CD14-positive monocyte (primary cell): ENCODE results near the gene KCNB1. TPM values are rescaled to one million over a fixed set of nuclear protein-coding genes. Genes with fewer than 3 reads are reported as not detected.

Experiments
- DNase-seq, 3 donors: peaks; one replicate each; pipeline ENCODE4 v3.0.0-alpha.2; 2011 to 2022
- H2AFZ ChIP-seq: 2 replicates; pipeline ENCODE4 v1.6.0; 2012; ENCODE audit warnings: mild to moderate bottlenecking, low read depth, low read length, inconsistent platforms; ENCODE audit not compliant: insufficient read depth, poor library complexity, severe bottlenecking
- H3K27ac ChIP-seq, 2 donors: 1 replicate in 1 of 2; 2 replicates in 1 of 2; pipeline ENCODE4 v1.5.1; 2012 to 2013; ENCODE audit warnings: low read length in 2 of 2, control low read depth in 1 of 2, inconsistent platforms in 1 of 2, low read depth in 1 of 2, mild to moderate bottlenecking in 1 of 2
- H3K27me3 ChIP-seq, 2 donors: one replicate each; pipeline versions ENCODE4 v1.6.0 to v1.6.1; 2011 to 2013; ENCODE audit warnings: low read length in 2 of 2; ENCODE audit not compliant: control insufficient read depth in 2 of 2, insufficient read depth in 2 of 2
- H3K36me3 ChIP-seq, 2 donors: replicated peaks in 1 of 2; 1 replicate in 1 of 2; 2 replicates in 1 of 2; pipeline versions ENCODE4 v1.5.1 to v1.6.1; 2012 to 2013; ENCODE audit warnings: low read length in 2 of 2, control low read depth in 1 of 2, inconsistent platforms in 1 of 2, mild to moderate bottlenecking in 1 of 2; ENCODE audit not compliant: insufficient read depth in 2 of 2, control insufficient read depth in 1 of 2
- H3K4me1 ChIP-seq, 2 donors: 1 replicate in 1 of 2; 2 replicates in 1 of 2; pipeline versions ENCODE4 v1.5.1 to v1.6.1; 2012 to 2013; ENCODE audit warnings: low read length in 2 of 2, control low read depth in 1 of 2, inconsistent platforms in 1 of 2, mild to moderate bottlenecking in 1 of 2, moderate library complexity in 1 of 2; ENCODE audit not compliant: insufficient read depth in 2 of 2, control insufficient read depth in 1 of 2
- H3K4me2 ChIP-seq: replicated peaks from 2 replicates; pipeline ENCODE3; 2012; ENCODE audit warnings: low read length, moderate library complexity, mild to moderate bottlenecking; ENCODE audit not compliant: poor library complexity, severe bottlenecking; ENCODE audit errors: extremely low read depth
- H3K4me3 ChIP-seq, 3 experiments: fragments of 200-600 bp in 1 of 3; sonication (generic) in 1 of 3; replicated peaks in 1 of 3; 1 replicate in 2 of 3; 2 replicates in 1 of 3; pipeline ENCODE4 v1.5.1; 2011 to 2013; ENCODE audit warnings: low read length in 3 of 3, mild to moderate bottlenecking in 3 of 3, control low read depth in 2 of 3, low read depth in 2 of 3, inconsistent platforms in 1 of 3, moderate library complexity in 1 of 3
- H3K79me2 ChIP-seq: 2 replicates; pipeline ENCODE4 v1.6.0; 2012; ENCODE audit warnings: mild to moderate bottlenecking, control low read depth, inconsistent platforms, low read length, moderate library complexity; ENCODE audit not compliant: insufficient read depth
- H3K9ac ChIP-seq: 2 replicates; pipeline ENCODE4 v1.6.0; 2017; ENCODE audit warnings: low read length, mild to moderate bottlenecking; ENCODE audit not compliant: insufficient read depth, poor library complexity, severe bottlenecking
- H3K9me3 ChIP-seq, 2 donors: replicated peaks in 1 of 2; 1 replicate in 1 of 2; 2 replicates in 1 of 2; pipeline versions ENCODE4 v1.5.1 to v1.6.1; 2012 to 2013; ENCODE audit warnings: low read length in 2 of 2, control low read depth in 1 of 2; ENCODE audit not compliant: control insufficient read depth in 1 of 2, insufficient read depth in 1 of 2
- H4K20me1 ChIP-seq: 2 replicates; pipeline ENCODE4 v1.6.0; 2012; ENCODE audit warnings: mild to moderate bottlenecking, low read length, control low read depth, moderate library complexity; ENCODE audit not compliant: insufficient read depth
- H3K27ac Mint-ChIP-seq, 7 donors: one replicate each; pipeline ENCODE4 v1.8.0; 2020; ENCODE audit warnings: mild to moderate bottlenecking in 7 of 7, mixed read lengths in 7 of 7, moderate library complexity in 6 of 7, inconsistent platforms in 2 of 7
- H3K27me3 Mint-ChIP-seq, 3 donors: one replicate each; pipeline ENCODE4 v1.8.0; 2021 to 2022; ENCODE audit warnings: low read depth in 3 of 3, mild to moderate bottlenecking in 3 of 3, mixed read lengths in 3 of 3, moderate library complexity in 3 of 3, inconsistent platforms in 1 of 3
- H3K36me3 Mint-ChIP-seq, 2 donors: one replicate each; pipeline ENCODE4 v1.8.0; 2020; ENCODE audit warnings: mixed read lengths in 2 of 2, inconsistent platforms in 1 of 2, mild to moderate bottlenecking in 1 of 2
- H3K4me1 Mint-ChIP-seq: one replicate; pipeline ENCODE4 v1.8.0; 2020; ENCODE audit warnings: mild to moderate bottlenecking, mixed read lengths
- H3K4me3 Mint-ChIP-seq, 2 donors: one replicate each; pipeline ENCODE4 v1.8.0; 2020; ENCODE audit warnings: mild to moderate bottlenecking in 2 of 2, mixed read lengths in 2 of 2, moderate library complexity in 1 of 2
- H3K9me3 Mint-ChIP-seq, 7 donors: one replicate each; pipeline ENCODE4 v1.8.0; 2020 to 2022; ENCODE audit warnings: mixed read lengths in 7 of 7, mild to moderate bottlenecking in 6 of 7, moderate library complexity in 6 of 7, inconsistent platforms in 2 of 7
- CTCF ChIP-seq: fragments of 200-600 bp; IDR thresholded peaks from one replicate; pipeline ENCODE4 v1.8.0; 2022; ENCODE audit warnings: antibody characterized with exemption, mild to moderate bottlenecking
- WGBS: methylation state at CpG from one replicate; pipeline ENCODE4 v1.1.5; 2013; ENCODE audit warnings: missing lambda C conversion rate; ENCODE audit not compliant: insufficient coverage; 5-methylcytosine and 5-hydroxymethylcytosine counted together
- intact Hi-C, 2 donors: fragments of 100-400 bp; cut with micrococcal nuclease; formaldehyde crosslinking; loops; one replicate each; pipeline versions ENCODE4 v1.15.0 to v1.15.1; 2023
- polyA plus RNA-seq, 3 donors: library from polyadenylated mRNA; depleted of rRNA in 1 of 3; unstranded in 2 of 3; stranded (reverse) in 1 of 3; fragments of 300-500 nt in 2 of 3; fragments of >200 nt in 1 of 3; fragmentation: Illumina TruSeq in 2 of 3; gene quantifications; 1 replicate in 2 of 3; 2 replicates in 1 of 3; pipeline ENCODE4 v1.2.3, GENCODE V29; 2012 to 2021

Gene KCNB1
- polyA plus RNA-seq, 3 donors, result not detected

- peaks cover 6 to 13% (median 8%) of the 10 kb centered on the region in 3 donors for H3K27me3 Mint-ChIP-seq
- H3K9me3 Mint-ChIP-seq, result no peaks in the 10 kb centered on the region
- Histone ChIP-seq H3K9ac (no peak overlapping the region), H3K36me3 (no peaks in the 10 kb centered on the region), H4K20me1 (no peaks in the 10 kb centered on the region), H3K9me3 (no peaks in the 10 kb centered on the region), H3K4me1 (no peaks in the 10 kb centered on the region), H3K79me2 (no peaks in the 10 kb centered on the region), H3K27ac (no peak overlapping the region), H3K27me3 (no peaks in the 10 kb centered on the region), H2AFZ (no peak overlapping the region), H3K4me2 (no peak overlapping the region), H3K4me3 (no peak overlapping the region)
- intact Hi-C loops, result no loop called here
- WGBS, result 80% methylated on average over 1 of the region's 2 CpGs
- no peak for DNase-seq
- H3K27ac Mint-ChIP-seq, result no peak overlapping the region
- TF ChIP-seq CTCF, result no peak
- H3K36me3 Mint-ChIP-seq, result no peaks in the 10 kb centered on the region
- H3K4me1 Mint-ChIP-seq, result no peaks in the 10 kb centered on the region
- H3K4me3 Mint-ChIP-seq, result no peak overlapping the region
Measured at GRCh38 chr20:49513517-49513916, 31.0 kb upstream of the KCNB1 start.

DNA sequence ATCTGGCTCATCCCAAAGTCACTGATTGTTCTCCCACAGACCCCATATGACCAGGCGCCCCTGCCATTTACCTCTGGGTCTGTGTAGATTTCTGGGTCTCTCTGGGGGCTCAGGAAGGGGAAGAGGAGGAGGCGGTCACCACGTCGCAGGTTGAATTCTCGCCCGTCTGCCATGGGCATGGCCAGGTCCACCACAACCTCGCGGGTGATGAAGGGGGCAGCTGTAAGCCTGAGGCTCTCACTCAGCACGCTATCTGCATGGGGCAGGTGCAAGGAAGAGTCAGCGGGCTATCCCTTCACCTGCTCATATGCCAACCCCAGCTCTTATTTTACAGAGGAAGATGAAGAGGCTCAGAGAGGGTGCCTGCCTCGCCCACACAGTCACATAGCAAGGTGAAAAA lies 30.5 kb upstream of the KCNB1 start:
- Histone ChIP-seq H3K27me3 (no peaks in the 10 kb centered on the region), H3K9ac (no peak overlapping the region), H3K9me3 (no peaks in the 10 kb centered on the region), H3K79me2 (no peaks in the 10 kb centered on the region), H3K4me1 (no peaks in the 10 kb centered on the region), H3K4me2 (no peak overlapping the region), H3K4me3 (no peak overlapping the region), H2AFZ (no peak overlapping the region), H3K36me3 (no peaks in the 10 kb centered on the region), H3K27ac (no peak overlapping the region), H4K20me1 (no peaks in the 10 kb centered on the region)
- 91% methylated on average over 7 of the region's 11 CpGs for whole genome bisulfite sequencing
- no peaks in the 10 kb centered on the region for H3K36me3 Mint-ChIP-seq
- H3K27ac Mint-ChIP-seq, result no peak overlapping the region
- H3K4me1 Mint-ChIP-seq, result no peaks in the 10 kb centered on the region
- H3K9me3 Mint-ChIP-seq, result no peaks in the 10 kb centered on the region
- no peak for TF ChIP-seq CTCF
- peaks cover 8 to 10% (median 10%) of the 10 kb centered on the region in 3 donors for H3K27me3 Mint-ChIP-seq
- intact Hi-C loops, result no loop called here
- no peak for DNase-seq
- H3K4me3 Mint-ChIP-seq, result no peak overlapping the region
